ENCODE measurements around the gene HSFX4.
"Not testable (repeated sequence)": the region's sequence is repeated elsewhere in the genome, so short reads cannot be mapped to it uniquely, and the experiment has no call there.

The HSFX4 gene, protein sequence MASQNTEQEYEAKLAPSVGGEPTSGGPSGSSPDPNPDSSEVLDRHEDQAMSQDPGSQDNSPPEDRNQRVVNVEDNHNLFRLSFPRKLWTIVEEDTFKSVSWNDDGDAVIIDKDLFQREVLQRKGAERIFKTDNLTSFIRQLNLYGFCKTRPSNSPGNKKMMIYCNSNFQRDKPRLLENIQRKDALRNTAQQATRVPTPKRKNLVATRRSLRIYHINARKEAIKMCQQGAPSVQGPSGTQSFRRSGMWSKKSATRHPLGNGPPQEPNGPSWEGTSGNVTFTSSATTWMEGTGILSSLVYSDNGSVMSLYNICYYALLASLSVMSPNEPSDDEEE

DNA sequence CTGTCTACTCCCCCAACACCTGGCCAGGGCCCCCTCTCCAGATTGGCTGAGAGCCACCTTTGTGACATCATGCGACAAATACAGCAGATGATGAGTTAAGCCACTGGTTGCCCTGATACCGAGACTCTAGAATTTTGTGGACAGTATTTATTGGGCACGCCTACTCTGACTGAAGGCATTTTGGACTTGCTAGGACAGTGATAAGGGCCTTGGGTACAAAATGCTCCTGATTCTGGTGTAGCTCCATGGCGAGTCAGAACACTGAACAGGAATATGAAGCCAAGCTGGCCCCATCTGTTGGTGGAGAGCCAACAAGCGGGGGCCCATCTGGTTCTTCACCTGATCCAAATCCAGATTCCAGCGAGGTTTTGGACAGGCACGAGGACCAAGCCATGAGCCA is at the start of gene HSFX4:
Gene HSFX4 (plus strand): TSS at position 174 of the 400 bp plus-strand sequence. CDS start 72 bp downstream, at position 246.
- not testable (repeated sequence) for DNase-seq (ENCODE audit: low read depth in 2 of 2, low spot score in 1 of 2)

DNA sequence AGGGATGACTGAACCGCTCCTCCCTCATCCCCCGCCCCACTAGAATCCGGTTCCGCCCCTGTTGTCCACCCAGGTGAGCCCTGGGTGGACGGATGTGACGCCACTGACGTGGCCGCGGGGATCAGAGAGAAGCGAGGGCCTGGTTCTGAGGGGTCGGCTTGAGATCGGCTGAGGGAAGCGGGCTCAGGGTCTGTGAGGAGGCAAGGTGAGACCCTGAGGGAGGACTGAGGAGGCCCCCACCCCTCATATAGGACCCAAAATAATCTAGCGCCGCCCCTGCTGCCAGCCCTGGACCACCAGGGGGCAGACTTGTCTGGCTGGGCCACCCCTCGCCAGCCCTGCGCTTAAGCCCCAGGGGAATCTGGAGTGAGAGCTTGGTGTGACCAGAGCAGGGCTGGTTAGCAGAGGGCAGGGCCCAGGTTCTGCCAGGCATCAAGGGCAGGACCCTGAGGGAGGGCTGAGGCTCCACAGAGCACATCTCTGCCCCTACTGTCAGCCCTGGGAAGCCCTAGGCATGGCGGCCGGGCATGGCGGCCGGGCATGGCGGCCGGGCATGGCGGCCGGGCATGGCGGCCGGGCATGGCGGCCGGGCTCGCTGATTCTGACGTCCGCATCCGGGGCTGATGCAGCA is 48.2 kb upstream of the HSFX4 start, which contains the start of gene MAGEA8:
Gene MAGEA8 (plus strand): TSS at position 103 of the 631 bp plus-strand sequence. CDS start 3,090 bp downstream, outside the sequence.
- no peak for DNase-seq (ENCODE audit: low read depth in 2 of 2, low spot score in 1 of 2)

GRCh38 chrX:149890828-149891227 is 38.5 kb upstream of the HSFX4 start:
- DNase-seq (ENCODE audit: low read depth in 2 of 2, low spot score in 1 of 2), result not testable (repeated sequence)

DNA sequence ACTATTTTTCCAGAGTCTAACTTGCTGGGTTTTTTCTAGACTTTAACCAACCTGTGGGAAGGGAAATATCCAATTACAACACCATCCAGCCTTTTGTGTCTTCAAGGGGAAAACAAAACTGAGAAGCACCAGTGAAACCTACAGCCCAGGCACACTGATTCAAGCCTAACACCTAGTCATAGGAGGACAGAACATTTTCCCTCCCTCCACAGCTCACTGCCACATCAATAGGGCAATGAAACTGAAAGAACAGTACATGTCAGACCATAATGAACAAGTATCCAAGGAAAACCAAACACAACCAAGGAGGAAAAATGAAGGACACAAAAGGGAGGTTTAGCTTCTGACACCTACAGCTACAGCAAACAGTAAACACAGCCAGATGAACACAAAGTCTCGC is 30.8 kb upstream of the HSFX4 start:
- DNase-seq (ENCODE audit: low read depth in 2 of 2, low spot score in 1 of 2), result no peak

DNA sequence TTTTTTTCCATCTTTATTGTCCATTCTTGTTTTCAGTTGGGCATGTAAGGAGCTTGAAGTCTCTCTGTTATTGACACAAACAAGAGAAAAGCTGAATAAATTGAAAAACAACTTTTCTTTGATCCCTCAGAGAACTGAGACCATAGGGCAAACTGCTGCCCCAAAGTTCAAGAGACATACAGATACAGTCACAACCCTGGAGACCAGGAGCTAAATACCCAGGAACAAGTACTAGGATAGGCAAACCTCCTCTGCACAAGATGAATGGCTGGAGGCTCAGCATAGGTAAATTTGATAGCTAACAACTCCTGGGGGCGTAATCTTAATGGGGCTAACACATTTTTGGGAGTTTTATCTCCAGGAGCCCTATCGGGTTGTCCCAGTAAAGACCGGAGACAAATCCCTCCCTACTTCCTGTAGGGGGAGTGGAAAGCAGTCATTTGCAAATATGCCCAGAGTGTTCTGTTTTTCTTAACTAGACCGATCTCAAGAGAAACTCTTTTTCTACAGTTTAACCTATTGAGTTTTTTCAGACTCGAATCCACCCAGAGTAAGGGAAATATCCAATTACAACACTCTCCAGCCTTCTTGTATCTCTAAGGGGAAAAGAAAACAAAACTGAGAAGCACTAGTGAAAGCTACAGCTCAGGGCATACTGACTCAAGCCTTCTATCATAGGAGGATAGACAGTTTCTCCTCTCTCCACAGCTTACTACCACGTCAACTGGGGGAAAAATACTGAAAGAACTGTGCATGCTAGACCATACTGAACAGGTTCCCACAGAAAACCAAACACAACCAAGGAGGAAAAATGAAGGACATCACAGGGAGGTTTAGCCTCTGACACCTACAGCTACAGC is 25.3 kb upstream of the HSFX4 start:
- DNase-seq (ENCODE audit: low read depth in 2 of 2, low spot score in 1 of 2), result no peak

DNA sequence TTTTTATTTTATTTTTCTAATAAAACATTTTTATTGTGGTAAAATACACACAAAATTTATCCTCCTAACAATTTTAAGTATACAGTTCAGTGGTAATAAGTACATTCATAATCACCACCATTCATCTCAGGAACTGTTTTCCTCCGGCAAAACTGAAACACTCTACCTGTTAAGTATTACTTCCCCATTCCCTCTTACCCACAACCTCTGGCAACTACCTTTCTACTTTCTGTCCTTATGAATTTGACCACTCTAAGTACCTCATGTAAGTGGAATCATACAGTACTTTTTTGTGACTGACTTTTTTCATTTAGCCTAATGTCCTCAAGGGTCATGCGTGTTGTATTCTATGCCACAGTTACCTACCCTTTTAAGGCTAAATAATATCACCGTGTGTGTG is 21.1 kb upstream of the HSFX4 start:
- no peak for DNase-seq (ENCODE audit: low read depth in 2 of 2, low spot score in 1 of 2)

DNA sequence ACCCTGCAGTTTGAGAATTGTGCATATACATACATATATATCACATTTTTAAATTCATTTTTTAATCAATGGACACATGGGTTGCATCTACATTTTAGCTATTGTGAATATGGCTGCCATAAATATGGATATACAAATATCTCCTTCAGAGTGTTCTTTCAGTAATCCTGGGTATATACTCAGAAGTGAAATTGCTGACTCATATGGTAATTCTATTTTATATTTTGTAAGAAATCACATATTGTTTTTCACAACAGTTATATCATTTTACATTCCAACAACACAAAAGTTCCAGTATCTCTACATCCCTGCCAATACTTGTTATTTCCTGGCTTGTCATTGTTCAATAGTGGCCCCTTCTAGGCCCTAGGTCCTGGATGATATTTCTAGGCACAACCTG is 20.6 kb upstream of the HSFX4 start:
- no peak for DNase-seq (ENCODE audit: low read depth in 2 of 2, low spot score in 1 of 2)

DNA sequence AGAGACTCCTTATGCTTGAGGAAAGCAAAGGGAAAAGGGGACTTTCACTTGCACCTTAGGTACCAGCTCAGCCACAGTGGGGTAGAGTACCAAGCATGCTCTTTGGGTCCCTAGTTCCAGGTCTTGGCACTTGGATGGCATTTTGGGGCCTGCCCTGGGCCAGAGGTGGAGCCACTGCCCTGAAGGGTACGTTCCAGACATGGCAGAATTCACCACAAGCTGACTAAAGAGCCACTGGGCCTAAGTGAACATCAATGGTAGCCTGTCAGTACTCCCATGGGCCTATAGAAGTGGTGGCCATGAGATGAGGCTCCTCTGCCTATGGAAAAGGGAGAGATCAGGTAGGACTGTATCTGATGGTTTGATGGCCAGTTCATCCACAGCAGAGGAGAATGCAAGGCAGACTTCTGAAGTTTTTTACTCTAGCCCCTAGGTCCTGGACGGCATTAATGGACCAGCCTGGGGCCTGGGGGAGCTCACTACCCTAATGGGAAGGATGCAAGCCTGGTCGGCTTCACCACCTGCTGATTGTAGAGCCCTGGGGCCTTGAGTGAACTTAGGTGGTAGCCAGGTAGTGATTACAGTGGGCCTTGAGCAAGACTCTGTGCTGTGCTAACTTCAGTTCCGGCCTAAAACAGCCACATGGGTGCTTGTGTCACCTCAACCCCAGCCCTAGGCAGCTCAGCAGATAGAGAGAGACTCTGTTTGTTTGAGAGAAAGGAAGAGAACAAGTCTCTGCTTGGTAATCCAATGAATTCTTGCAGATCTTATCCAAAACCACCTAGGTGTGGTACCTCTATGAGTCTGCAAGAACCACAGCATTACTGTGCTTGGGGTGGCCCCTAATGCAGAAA is 19.8 kb upstream of the HSFX4 start:
- no peak for DNase-seq (ENCODE audit: low read depth in 2 of 2, low spot score in 1 of 2)

DNA sequence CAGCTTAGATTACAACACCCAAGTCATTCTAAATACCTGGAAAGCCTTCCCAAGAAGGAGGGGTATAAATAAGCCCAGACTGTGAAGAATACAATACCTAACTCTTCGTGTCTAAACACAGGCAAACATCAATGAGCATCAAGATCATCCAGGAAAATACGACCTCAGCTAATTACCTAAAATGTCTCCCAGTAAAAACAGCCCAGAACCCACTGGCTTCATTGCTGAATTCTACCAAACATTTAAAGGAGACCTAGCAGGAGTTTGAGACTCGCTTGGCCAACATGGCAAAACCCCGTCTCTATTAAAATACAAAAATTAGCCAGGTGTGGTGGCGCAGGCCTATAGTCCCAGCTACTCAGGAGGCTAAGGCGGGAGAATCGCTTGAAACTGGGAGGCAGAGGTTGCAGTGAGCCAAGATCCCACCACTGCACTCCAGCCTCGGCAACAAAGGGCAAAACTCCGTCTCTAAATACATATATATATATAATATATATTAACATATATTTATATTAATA is 19.1 kb upstream of the HSFX4 start:
- no peak for DNase-seq (ENCODE audit: low read depth in 2 of 2, low spot score in 1 of 2)

DNA sequence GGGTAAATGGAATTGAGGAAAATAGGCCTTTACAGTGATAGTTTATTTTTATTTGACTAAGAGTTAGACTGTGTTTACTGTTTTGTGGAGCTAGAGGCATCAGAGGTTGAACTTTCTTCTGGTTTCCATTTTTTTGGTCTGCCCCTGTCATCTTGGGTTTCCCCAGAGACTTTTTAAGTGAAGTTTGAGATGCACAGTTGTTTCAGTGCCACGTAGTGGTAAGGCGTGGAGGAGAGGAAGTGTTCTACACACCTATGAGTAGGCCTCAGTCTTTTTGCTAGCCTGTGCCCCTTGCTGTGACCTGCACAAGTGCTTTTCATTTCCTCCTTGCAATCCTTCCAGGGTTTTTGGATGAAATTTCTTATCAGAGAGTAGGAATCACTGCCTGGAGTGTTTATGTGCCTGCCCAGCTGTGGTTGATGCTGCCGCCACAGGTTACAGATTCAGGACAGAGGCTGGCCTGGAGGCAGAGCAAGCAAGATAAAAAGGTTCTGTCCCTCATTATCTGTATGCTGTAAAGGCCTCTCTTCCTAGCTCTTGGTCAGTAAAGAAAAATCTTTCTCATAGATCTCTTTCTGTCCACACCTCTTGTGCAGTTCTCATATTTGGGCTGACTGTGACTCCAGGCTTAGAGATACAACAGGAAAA is 12.5 kb upstream of the HSFX4 start:
- no peak for DNase-seq (ENCODE audit: low read depth in 2 of 2, low spot score in 1 of 2)

GRCh38 chrX:149923836-149924235 is 5.5 kb upstream of the HSFX4 start:
- not testable (repeated sequence) for DNase-seq (ENCODE audit: low read depth in 2 of 2, low spot score in 1 of 2)

GRCh38 chrX:149924434-149924833 is 4.9 kb upstream of the HSFX4 start:
- not testable (repeated sequence) for DNase-seq (ENCODE audit: low read depth in 2 of 2, low spot score in 1 of 2)

- not testable (repeated sequence) for DNase-seq (ENCODE audit: low read depth in 2 of 2, low spot score in 1 of 2)
Observed at GRCh38 chrX:149927245-149927963, 2.0 kb upstream of the HSFX4 start.

GRCh38 chrX:149927964-149928258 is 1.5 kb upstream of the HSFX4 start:
- not testable (repeated sequence) for DNase-seq (ENCODE audit: low read depth in 2 of 2, low spot score in 1 of 2)

GRCh38 chrX:149928635-149929034 is 738 bp upstream of the HSFX4 start:
- not testable (repeated sequence) for DNase-seq (ENCODE audit: low read depth in 2 of 2, low spot score in 1 of 2)

- not testable (repeated sequence) for DNase-seq (ENCODE audit: low read depth in 2 of 2, low spot score in 1 of 2)
Observed at GRCh38 chrX:149931355-149931754, 2.0 kb downstream of the HSFX4 start.

DNA sequence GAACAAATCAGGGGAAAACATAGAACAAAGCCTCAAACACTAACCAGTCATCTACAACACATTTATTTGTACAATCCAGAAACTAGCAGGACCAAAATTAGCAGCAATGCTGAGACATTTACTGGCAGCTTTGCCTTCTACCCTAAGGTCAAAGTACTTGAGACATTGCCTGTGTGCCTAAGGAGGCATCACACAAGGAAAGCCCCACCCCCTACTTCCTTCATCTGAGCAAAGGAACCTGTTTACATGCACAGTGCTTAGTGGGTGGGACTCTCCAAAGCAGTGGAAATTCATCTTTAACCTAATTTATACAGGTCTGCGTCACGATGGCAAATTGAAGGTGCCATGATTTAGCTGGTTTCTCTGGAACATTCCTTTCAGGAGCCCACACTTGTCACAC is 2.8 kb downstream of the HSFX4 start:
- DNase-seq (ENCODE audit: low read depth in 2 of 2, low spot score in 1 of 2), result not testable (repeated sequence)

- not testable (repeated sequence) for DNase-seq (ENCODE audit: low read depth in 2 of 2, low spot score in 1 of 2)
Observed at GRCh38 chrX:149932970-149933369, 3.6 kb downstream of the HSFX4 start.

DNA sequence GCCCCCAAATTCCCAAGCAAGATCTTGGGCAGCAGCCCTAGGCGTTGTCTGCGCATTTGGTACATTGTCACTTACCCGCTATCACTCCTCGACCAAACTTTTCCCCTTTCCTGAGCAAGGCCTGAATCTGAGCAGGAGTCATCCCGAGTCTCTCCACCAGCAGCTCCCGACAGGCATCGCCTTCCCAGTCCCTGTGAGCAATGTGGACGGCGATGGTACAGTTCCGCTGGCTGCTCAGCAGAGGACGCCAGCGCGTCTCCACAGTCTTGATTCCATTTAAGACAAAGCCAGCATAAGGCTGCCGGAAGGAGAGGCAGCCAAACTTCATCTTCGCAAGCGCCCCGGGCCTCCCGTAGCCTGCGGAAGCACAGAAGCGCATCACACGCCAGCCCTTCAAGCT is 4.2 kb downstream of the HSFX4 start:
- DNase-seq (ENCODE audit: low read depth in 2 of 2, low spot score in 1 of 2), result not testable (repeated sequence)

All from stimulated activated CD8-positive, alpha-beta memory T cell treated with anti-CD3 and anti-CD28 coated beads, Interleukin-4, amount 100 ng/mL, for 1 hour (primary cell).